ENCODE measurements around the gene EXOC1L.
"Not testable (repeated sequence)": the region's sequence is repeated elsewhere in the genome, so short reads cannot be mapped to it uniquely, and the experiment has no call there.

EXOC1L gene

GRCh38 chr4:55838356-55838755 is 18.8 kb downstream of the EXOC1L start:
- no peak for DNase-seq (ENCODE audit: low read depth)

- DNase-seq (ENCODE audit: low read depth) = no peak
Measured at GRCh38 chr4:55838952-55839351, 19.4 kb downstream of the EXOC1L start.

- DNase-seq (ENCODE audit: low read depth) = no peak
Measured at GRCh38 chr4:55840956-55841355, 21.4 kb downstream of the EXOC1L start.

- DNase-seq (ENCODE audit: low read depth) = not testable (repeated sequence)
Measured at GRCh38 chr4:55841373-55842239, 22.0 kb downstream of the EXOC1L start.

- DNase-seq (ENCODE audit: low read depth) = not testable (repeated sequence)
Measured at GRCh38 chr4:55842312-55842711, 22.7 kb downstream of the EXOC1L start.

GRCh38 chr4:55849724-55850123 is 30.1 kb downstream of the EXOC1L start:
- DNase-seq (ENCODE audit: low read depth) = no peak

- no peak for DNase-seq (ENCODE audit: low read depth)
Measured at GRCh38 chr4:55851885-55852284, 32.3 kb downstream of the EXOC1L start.

GRCh38 chr4:55853484-55854046 is 34.0 kb downstream of the EXOC1L start, which contains the start of gene EXOC1:
EXOC1 (plus strand) TSS chr4:55853648; CDS start chr4:55858324, 4,676 bp downstream.
- DNase-seq (ENCODE audit: low read depth) = peak; percentile 85

GRCh38 chr4:55854129-55854528 is 34.5 kb downstream of the EXOC1L start:
- DNase-seq (ENCODE audit: low read depth) = no peak

- DNase-seq (ENCODE audit: low read depth) = no peak
Measured at GRCh38 chr4:55857586-55857985, 38.0 kb downstream of the EXOC1L start.

GRCh38 chr4:55859711-55860110 is 40.1 kb downstream of the EXOC1L start:
- no peak for DNase-seq (ENCODE audit: low read depth)

GRCh38 chr4:55864577-55865223 is 45.1 kb downstream of the EXOC1L start:
- DNase-seq (ENCODE audit: low read depth) = no peak

GRCh38 chr4:55865228-55865806 is 45.7 kb downstream of the EXOC1L start:
- DNase-seq (ENCODE audit: low read depth) = no peak

GRCh38 chr4:55866290-55866907 is 46.8 kb downstream of the EXOC1L start:
- peak; percentile 78 for DNase-seq (ENCODE audit: low read depth)

GRCh38 chr4:55866973-55867574 is 47.5 kb downstream of the EXOC1L start:
- DNase-seq (ENCODE audit: low read depth) = no peak

- DNase-seq (ENCODE audit: low read depth) = no peak
Measured at GRCh38 chr4:55868581-55869090, 49.0 kb downstream of the EXOC1L start.

GRCh38 chr4:55871299-55871800 is 51.8 kb downstream of the EXOC1L start:
- DNase-seq (ENCODE audit: low read depth) = no peak

- no peak for DNase-seq (ENCODE audit: low read depth)
Measured at GRCh38 chr4:55874831-55875230, 55.2 kb downstream of the EXOC1L start.

GRCh38 chr4:55876387-55876786 is 56.8 kb downstream of the EXOC1L start:
- DNase-seq (ENCODE audit: low read depth) = no peak

GRCh38 chr4:55879224-55879623 is 59.6 kb downstream of the EXOC1L start:
- no peak for DNase-seq (ENCODE audit: low read depth)

GRCh38 chr4:55880652-55881280 is 61.2 kb downstream of the EXOC1L start:
- DNase-seq (ENCODE audit: low read depth) = no peak

All from GM04503 (cell line).